ENCODE data around the gene TTN. TPM values are rescaled to one million over a fixed set of nuclear protein-coding genes. Genes with fewer than 3 reads are reported as not detected.

Gene TTN
- total and polyA plus RNA-seq, 3 donors from 2014 or later = 2.6 to 49.1 (median 30.8) TPM

DNA sequence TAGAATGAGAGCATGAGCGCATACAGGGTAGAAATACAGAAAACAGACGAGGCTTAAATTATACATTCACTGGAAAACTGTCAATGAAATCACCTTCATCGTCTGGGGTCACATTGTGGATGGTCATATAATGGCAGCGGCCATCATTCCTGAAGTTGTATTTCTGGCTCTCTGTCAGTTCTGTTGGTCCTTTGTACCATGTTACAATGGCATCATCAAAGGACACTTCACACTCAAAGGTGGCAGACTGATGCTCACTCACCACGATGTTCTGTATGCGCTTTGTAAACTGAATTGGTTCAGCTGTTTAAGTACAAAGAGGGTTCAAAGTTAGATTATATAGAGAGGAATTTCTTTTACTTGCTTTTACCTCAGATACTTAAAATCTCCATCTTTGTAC, 104.9 kb downstream of the TTN start:
- Histone ChIP-seq H3K36me3 (ENCODE audit: low read depth, missing control alignments) (no peaks in the 10 kb centered on the region), H3K27me3 (no peaks in the 10 kb centered on the region), H3K9me3 (no peaks in the 10 kb centered on the region), H3K4me1 (no peaks in the 10 kb centered on the region), H3K4me3 (no peak overlapping the region), H3K27ac (no peak overlapping the region)
- TF ChIP-seq, protein P1, sequence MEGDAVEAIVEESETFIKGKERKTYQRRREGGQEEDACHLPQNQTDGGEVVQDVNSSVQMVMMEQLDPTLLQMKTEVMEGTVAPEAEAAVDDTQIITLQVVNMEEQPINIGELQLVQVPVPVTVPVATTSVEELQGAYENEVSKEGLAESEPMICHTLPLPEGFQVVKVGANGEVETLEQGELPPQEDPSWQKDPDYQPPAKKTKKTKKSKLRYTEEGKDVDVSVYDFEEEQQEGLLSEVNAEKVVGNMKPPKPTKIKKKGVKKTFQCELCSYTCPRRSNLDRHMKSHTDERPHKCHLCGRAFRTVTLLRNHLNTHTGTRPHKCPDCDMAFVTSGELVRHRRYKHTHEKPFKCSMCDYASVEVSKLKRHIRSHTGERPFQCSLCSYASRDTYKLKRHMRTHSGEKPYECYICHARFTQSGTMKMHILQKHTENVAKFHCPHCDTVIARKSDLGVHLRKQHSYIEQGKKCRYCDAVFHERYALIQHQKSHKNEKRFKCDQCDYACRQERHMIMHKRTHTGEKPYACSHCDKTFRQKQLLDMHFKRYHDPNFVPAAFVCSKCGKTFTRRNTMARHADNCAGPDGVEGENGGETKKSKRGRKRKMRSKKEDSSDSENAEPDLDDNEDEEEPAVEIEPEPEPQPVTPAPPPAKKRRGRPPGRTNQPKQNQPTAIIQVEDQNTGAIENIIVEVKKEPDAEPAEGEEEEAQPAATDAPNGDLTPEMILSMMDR (IDR thresholded peaks at IDR 0.05) = no peak
- no peak for TF ChIP-seq POLR2A (IDR thresholded peaks at IDR 0.05)
- intact Hi-C loops (cut with DNase I; ENCODE audit: low total_unique reads) = no loop called here
- DNase-seq = no peak
- 82 to 83% methylated on average over 6 of the region's 6 CpGs for WGBS, 2 donors

- Histone ChIP-seq H3K4me3 (no peak overlapping the region), H3K4me1 (no peaks in the 10 kb centered on the region), H3K27me3 (no peaks in the 10 kb centered on the region), H3K9me3 (no peaks in the 10 kb centered on the region), H3K27ac (no peak overlapping the region), H3K36me3 (ENCODE audit: low read depth, missing control alignments) (no peaks in the 10 kb centered on the region)
- no peak for DNase-seq
- intact Hi-C loops (cut with DNase I; ENCODE audit: low total_unique reads) = no loop called here
- 46 to 51% methylated on average over 9 of the region's 9 CpGs for WGBS, 2 donors
- TF ChIP-seq POLR2A (IDR thresholded peaks at IDR 0.05) = no peak
- TF ChIP-seq, protein P1 (IDR thresholded peaks at IDR 0.05) = peak; percentile 33 to 95 (median 63)
These were observed 106.3 kb downstream of the TTN start for GRCh38 chr2:178700922-178701342.

- no peak for TF ChIP-seq POLR2A (IDR thresholded peaks at IDR 0.05)
- TF ChIP-seq, protein P1 (IDR thresholded peaks at IDR 0.05) = no peak
- intact Hi-C loops (cut with DNase I; ENCODE audit: low total_unique reads) = no loop called here
- Histone ChIP-seq H3K27ac (no peak overlapping the region), H3K9me3 (no peaks in the 10 kb centered on the region), H3K4me3 (no peak overlapping the region), H3K4me1 (no peaks in the 10 kb centered on the region), H3K27me3 (no peaks in the 10 kb centered on the region), H3K36me3 (ENCODE audit: low read depth, missing control alignments) (no peaks in the 10 kb centered on the region)
- no peak for DNase-seq
- 62 to 78% methylated on average over 3 of the region's 3 CpGs for WGBS, 2 donors
These were observed 107.1 kb downstream of the TTN start for GRCh38 chr2:178700136-178700535.

DNA sequence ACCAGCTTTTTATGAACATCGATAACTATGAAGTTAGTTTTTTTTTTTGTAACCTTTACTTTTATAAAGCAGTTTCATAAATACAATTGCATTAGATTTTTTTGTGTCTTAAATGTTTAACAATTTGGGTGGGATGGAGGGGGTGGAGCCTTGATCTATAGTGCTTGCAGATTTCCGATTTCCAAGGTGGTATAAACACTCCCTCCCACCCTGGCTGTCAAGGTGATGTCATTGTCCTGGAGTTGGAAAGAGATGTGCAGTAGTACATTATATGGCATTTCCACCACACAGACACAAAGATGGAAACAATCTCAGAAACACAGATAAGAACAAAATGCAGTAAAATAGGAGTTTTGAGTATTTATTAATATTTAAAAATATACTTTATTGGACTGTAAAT, 114.4 kb downstream of the TTN start:
- Histone ChIP-seq H3K4me3 (no peak overlapping the region), H3K27me3 (no peaks in the 10 kb centered on the region), H3K27ac (no peak overlapping the region), H3K9me3 (no peaks in the 10 kb centered on the region), H3K4me1 (no peaks in the 10 kb centered on the region), H3K36me3 (ENCODE audit: low read depth, missing control alignments) (no peaks in the 10 kb centered on the region)
- intact Hi-C loops (cut with DNase I; ENCODE audit: low total_unique reads) = no loop called here
- 85 to 96% methylated on average over 2 of the region's 2 CpGs for WGBS, 2 donors
- DNase-seq = no peak
- no peak for TF ChIP-seq POLR2A (IDR thresholded peaks at IDR 0.05)
- TF ChIP-seq, protein P1 (IDR thresholded peaks at IDR 0.05) = no peak

- Histone ChIP-seq H3K4me1 (no peaks in the 10 kb centered on the region), H3K4me3 (no peak overlapping the region), H3K9me3 (no peaks in the 10 kb centered on the region), H3K27ac (no peak overlapping the region), H3K36me3 (ENCODE audit: low read depth, missing control alignments) (no peaks in the 10 kb centered on the region), H3K27me3 (no peaks in the 10 kb centered on the region)
- WGBS, 2 donors = 70% methylated on average over 1 of the region's 1 CpG
- intact Hi-C loops (cut with DNase I; ENCODE audit: low total_unique reads) = no loop called here
- DNase-seq = no peak
- TF ChIP-seq POLR2A (IDR thresholded peaks at IDR 0.05) = no peak
- TF ChIP-seq, protein P1 (IDR thresholded peaks at IDR 0.05) = no peak
These were observed 117.4 kb downstream of the TTN start for GRCh38 chr2:178689808-178690207.

All from testis (tissue), 3 donors.